ENCODE results near the gene RASGRP4. TPM values are rescaled to one million over a fixed set of nuclear protein-coding genes. Genes with fewer than 3 reads are reported as not detected.
"Not testable (repeated sequence)": the region's sequence is repeated elsewhere in the genome, so short reads cannot be mapped to it uniquely, and the experiment has no call there.

Gene RASGRP4
- total and polyA plus RNA-seq, 8 donors, result 2.0 to 23.8 (median 2.8) TPM

DNA sequence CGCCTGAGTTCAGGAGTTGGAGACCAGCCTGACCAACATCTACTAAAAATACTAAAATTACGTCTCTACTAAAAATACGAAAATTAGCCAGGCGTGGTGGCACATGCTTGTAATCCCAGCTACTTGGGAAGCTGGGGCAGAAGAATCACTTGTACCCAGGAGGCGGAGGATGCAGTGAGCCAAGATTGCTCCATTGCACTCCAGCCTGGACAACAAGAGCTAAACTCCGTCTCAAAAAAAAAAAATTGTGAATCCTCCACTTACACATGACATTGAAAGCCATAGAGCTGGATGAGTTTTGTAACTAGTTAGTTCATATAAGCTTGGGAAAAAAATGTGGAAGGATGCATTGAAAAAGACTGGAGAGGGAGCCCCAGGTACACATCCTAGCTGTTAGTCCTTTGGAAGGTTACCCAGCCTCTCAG lies 52.1 kb downstream of the RASGRP4 start:
- intact Hi-C loops (cut with DNase I), result no loop called here
- ATAC-seq, result no peak
- DNase-seq, result no peak
- Histone ChIP-seq H3K36me3 (peaks cover 0 to 28% of the 10 kb centered on the region in 2 donors), H3K4me3 (peak overlapping the region; percentile 16 to 92), H3K9me3 (no peaks in the 10 kb centered on the region), H3K27me3 (no peaks in the 10 kb centered on the region), H3K4me1 (peaks cover 13 to 26% of the 10 kb centered on the region in 2 donors), H3K27ac (peak overlapping the region; percentile 85 to 94)
- TF ChIP-seq, protein P1, sequence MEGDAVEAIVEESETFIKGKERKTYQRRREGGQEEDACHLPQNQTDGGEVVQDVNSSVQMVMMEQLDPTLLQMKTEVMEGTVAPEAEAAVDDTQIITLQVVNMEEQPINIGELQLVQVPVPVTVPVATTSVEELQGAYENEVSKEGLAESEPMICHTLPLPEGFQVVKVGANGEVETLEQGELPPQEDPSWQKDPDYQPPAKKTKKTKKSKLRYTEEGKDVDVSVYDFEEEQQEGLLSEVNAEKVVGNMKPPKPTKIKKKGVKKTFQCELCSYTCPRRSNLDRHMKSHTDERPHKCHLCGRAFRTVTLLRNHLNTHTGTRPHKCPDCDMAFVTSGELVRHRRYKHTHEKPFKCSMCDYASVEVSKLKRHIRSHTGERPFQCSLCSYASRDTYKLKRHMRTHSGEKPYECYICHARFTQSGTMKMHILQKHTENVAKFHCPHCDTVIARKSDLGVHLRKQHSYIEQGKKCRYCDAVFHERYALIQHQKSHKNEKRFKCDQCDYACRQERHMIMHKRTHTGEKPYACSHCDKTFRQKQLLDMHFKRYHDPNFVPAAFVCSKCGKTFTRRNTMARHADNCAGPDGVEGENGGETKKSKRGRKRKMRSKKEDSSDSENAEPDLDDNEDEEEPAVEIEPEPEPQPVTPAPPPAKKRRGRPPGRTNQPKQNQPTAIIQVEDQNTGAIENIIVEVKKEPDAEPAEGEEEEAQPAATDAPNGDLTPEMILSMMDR (IDR thresholded peaks at IDR 0.05), result no peak

- Histone ChIP-seq H3K4me3 (no peak overlapping the region), H3K27me3 (peaks cover 0 to 5% of the 10 kb centered on the region in 2 donors), H3K9me3 (no peaks in the 10 kb centered on the region), H3K4me1 (peaks cover 8 to 16% of the 10 kb centered on the region in 2 donors), H3K36me3 (no peaks in the 10 kb centered on the region), H3K27ac (no peak overlapping the region)
- ATAC-seq (no peak), DNase-seq (no peak)
- TF ChIP-seq, protein P1 (IDR thresholded peaks at IDR 0.05), result no peak
- intact Hi-C loops (cut with DNase I), result no loop called here
Observed at GRCh38 chr19:38371081-38371480, 54.9 kb downstream of the RASGRP4 start.

DNA sequence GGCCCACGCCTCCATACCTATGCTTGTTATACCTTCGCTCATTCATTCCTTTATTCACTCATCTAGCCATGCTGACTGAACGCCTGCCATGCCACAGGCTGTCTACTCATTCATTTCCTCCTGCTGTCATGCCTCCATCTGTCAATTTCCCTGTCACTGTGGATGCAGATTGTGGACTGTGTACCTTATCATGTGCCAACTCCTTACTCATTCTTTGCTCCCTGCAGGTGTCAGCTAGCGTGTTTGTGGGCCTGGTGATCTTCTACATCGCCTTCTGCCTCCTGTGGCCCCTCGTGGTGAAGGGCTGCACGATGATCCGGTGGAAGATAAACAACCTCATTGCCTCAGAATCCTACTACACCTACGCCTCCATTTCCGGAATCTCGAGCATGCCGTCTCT lies 55.7 kb downstream of the RASGRP4 start:
- ATAC-seq (no peak), DNase-seq (no peak)
- intact Hi-C loops (cut with DNase I), result no loop called here
- TF ChIP-seq, protein P1 (IDR thresholded peaks at IDR 0.05), result no peak
- Histone ChIP-seq H3K27me3 (peaks cover 0 to 5% of the 10 kb centered on the region in 2 donors), H3K36me3 (no peaks in the 10 kb centered on the region), H3K27ac (no peak overlapping the region), H3K4me3 (no peak overlapping the region), H3K4me1 (peaks cover under 1 to 8% of the 10 kb centered on the region in 2 donors), H3K9me3 (no peaks in the 10 kb centered on the region)

- Histone ChIP-seq H3K4me1 (peaks cover 0 to 5% of the 10 kb centered on the region in 2 donors), H3K27ac (no peak overlapping the region), H3K9me3 (no peaks in the 10 kb centered on the region), H3K4me3 (no peak overlapping the region), H3K27me3 (peaks cover 0 to 5% of the 10 kb centered on the region in 2 donors), H3K36me3 (no peaks in the 10 kb centered on the region)
- TF ChIP-seq, protein P1 (IDR thresholded peaks at IDR 0.05), result no peak
- DNase-seq, result no peak
- ATAC-seq, result no peak
- intact Hi-C loops (cut with DNase I), result no loop called here
Observed at GRCh38 chr19:38369584-38369983, 56.4 kb downstream of the RASGRP4 start.

DNA sequence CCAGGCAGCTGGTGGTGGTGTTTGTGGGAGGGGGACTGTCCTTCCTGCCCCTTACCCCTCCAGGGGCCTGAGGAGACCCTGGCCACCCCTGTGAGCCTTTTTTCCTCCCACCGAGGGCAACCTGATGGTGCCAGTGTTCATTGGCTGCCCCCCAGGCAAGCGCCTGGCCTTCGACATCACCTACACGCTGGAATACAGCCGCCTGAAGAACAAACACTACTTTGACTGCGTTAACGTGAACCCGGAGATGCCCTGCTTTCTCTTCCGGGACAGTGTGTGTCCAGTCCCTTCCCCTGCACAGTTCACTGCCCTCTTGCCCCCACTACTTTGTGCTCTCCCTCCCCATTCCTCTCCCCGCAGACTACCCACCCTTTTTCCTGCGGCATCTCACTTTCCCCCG lies 59.0 kb downstream of the RASGRP4 start:
- peaks cover 5 to 9% of the 10 kb centered on the region in 2 donors for H3K4me1 ChIP-seq
- ATAC-seq (no peak), DNase-seq (no peak)
- no peaks in the 10 kb centered on the region for H3K9me3 ChIP-seq
- TF ChIP-seq, protein P1 (IDR thresholded peaks at IDR 0.05), result no peak
- H3K36me3 ChIP-seq, result no peaks in the 10 kb centered on the region
- no peak overlapping the region for H3K4me3 ChIP-seq
- peaks cover 0 to 5% of the 10 kb centered on the region in 2 donors for H3K27me3 ChIP-seq
- intact Hi-C loops (cut with DNase I), result no loop called here
- no peak overlapping the region for H3K27ac ChIP-seq

GRCh38 chr19:38362946-38363688 lies 62.9 kb downstream of the RASGRP4 start:
- peak overlapping the region in 1 of 2 donors; percentile 66 for H3K4me3 ChIP-seq
- intact Hi-C loops (cut with DNase I); H3K36me3 ChIP-seq; ATAC-seq; DNase-seq; H3K27ac ChIP-seq; H3K9me3 ChIP-seq: not testable (repeated sequence)
- peaks cover 5 to 22% of the 10 kb centered on the region in 2 donors for H3K4me1 ChIP-seq
- H3K27me3 ChIP-seq, result peaks cover 4 to 44% of the 10 kb centered on the region in 2 donors

Measured in left lung (tissue), 10 donors.